Stimulated activated CD8-positive, alpha-beta memory T cell treated with anti-CD3 and anti-CD28 coated beads, Interleukin-15, amount 100 ng/mL, for 1 hour (primary cell): Measurements from ENCODE around the gene ADGRG6.
"Not testable (repeated sequence)": the region's sequence is repeated elsewhere in the genome, so short reads cannot be mapped to it uniquely, and the experiment has no call there.

Source experiments
- DNase-seq: peaks from one replicate; pipeline ENCODE4 v3.0.0-alpha.2; 2020; ENCODE audit warnings: low read depth

The ADGRG6 gene

DNA sequence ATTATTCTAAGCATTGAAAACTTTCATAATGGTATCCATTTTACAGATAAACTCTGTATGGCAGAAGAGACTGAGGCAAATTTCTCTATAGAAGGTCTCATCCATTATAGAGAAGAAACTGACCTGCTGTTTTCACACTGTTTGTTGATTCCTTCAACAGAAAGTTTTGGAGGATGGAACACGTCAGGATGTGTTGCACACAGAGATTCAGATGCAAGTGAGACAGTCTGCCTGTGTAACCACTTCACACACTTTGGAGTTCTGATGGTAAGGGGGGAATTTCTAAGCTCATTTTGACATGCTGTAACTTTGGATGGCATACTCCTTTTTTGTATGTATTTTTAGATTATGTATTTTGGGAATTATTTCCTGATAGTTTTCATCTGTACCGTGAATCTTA lies 109.3 kb downstream of the ADGRG6 start:
- DNase-seq, result no peak

DNA sequence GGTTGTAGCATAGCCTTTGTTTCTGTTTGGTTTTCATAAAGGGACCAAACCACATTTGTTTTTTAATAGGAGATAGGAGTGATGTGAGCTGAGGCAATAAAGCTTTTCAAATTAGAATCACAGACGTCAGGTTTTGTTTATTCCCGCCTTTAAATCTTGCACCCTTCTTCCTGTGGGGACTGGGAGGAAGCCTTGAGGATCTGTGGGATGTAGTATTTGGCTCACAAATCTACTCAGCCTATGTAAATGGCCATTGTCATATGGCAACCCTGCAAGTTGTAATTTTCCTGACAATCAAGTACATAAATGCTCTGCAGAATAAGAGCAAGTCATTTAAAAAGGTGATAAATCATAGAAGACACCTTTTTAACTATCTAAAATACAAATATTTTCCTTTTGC lies 110.4 kb downstream of the ADGRG6 start:
- DNase-seq, result no peak

DNA sequence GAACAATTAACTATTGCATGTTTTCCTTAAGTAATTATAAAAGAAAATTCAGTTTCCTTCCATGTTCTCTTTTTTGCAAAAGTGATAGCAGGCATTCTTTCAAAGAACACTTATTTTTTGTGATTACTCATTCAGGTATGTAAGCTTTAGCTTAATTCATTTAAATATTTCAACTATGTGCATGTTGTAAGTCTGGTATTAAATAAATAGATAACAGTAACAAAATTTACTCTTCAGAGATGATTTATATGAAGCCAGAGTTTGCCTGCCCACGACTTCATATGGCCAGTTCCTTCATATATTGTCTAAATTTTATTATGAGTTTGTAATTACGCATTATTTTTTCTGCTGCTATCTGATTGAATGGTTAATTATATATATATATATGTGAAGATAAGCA lies 110.9 kb downstream of the ADGRG6 start:
- no peak for DNase-seq

DNA sequence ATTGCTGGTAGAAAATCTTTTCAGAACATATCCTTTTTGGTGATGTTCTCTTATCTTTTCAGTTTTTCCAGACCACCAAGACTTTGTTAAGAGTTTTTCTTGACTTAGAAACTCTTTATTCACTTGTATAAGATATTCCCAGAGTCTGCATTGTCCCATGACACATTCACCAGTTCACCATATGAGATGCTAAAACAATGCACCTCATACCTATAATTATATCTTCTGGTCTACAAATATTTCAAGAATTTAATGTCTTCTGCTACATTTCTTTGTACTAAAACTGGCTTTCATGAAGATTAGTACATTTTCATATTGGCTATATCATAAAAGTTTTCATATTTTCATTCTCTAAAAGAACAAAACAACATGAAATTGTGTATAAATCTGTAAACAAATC lies 111.3 kb downstream of the ADGRG6 start:
- DNase-seq, result no peak

DNA sequence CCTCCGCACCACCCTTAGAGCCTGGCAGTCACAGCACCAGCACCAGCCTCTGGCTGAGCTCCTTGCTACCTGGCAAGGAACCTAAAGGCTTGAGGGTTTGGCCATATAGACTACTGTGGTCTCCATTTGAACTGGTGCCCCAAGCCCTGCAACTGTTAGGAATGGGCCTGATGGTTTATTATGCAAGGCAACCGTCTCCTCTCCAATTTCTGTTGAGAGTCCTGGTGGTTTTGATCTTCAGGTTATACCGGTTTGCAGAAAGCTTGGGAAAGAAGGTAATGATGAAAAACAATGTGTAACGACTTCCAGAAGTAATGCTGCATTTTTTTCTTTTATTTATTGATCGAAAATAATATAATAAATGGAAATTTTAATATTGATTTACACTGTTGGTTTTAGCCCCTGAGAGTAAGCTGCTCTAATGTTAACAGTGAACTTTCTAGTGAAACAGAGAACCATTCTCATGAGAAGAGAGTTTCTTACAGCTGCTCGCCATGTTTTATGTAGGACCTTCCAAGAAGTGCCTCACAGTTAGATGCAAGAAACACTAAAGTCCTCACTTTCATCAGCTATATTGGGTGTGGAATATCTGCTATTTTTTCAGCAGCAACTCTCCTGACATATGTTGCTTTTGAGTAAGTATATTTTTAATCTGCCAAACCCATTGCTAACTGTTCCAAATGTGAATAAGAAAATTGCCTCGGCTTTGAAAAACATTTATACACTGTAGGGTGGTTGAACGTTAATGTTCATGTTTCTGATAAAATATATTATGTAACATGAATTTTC lies 112.8 kb downstream of the ADGRG6 start:
- DNase-seq, result no peak

DNA sequence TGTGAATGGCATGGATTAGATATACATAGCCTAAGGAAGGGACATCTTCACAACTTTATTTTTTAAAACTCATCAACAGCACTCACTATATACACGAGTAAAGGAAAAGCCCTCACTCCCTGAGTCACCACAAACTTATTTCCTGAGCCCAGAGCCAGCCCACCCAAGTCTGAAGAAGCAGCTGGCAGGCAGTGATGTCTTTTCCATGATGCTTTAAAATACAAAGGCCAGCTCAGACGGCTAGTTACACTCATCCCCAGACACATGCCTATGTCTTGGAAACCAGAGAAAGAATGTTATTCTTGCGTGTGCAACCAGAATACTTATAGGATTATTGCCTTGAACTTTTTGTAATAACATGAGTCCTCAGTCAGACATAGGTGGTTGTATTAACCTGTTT lies 114.4 kb downstream of the ADGRG6 start:
- DNase-seq, result no peak

DNA sequence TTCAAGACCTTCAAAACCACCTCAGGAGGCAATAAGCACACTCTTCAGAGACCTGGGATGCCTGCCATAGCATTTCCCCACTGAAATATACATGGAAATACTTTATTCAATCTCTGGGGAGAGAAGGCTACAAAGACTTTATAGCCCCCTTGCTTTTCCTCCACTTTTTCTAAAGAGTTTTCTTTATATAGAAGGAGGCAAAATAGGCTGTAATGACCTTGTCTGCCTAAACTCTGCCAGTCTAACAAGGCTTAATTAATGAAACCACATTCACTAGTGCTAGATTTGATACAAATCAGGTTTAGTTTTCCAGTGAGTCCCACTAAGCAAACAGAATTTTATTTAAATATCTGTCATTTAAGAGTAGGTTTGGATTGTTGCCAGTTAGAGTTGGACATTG lies 114.9 kb downstream of the ADGRG6 start:
- DNase-seq, result no peak

DNA sequence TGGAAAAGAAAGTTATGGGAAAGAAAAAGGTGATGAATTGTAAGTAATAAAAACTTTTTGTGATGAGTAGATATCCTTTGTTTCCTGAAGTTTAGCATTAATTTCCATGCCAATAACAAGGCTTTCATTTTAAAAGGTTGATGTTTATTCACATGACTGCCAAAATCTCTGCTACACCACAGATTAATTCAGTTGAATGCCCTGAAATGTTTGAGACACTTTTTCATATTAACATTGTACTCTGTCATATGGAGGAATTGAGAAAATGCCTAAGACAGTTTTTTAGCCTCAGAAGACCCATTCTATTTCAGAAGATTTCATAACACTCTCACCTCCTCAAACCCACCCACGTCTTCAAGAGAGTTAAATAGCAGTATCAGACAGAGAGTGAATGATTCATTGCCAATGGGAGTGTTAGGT lies 115.5 kb downstream of the ADGRG6 start:
- DNase-seq, result no peak

DNA sequence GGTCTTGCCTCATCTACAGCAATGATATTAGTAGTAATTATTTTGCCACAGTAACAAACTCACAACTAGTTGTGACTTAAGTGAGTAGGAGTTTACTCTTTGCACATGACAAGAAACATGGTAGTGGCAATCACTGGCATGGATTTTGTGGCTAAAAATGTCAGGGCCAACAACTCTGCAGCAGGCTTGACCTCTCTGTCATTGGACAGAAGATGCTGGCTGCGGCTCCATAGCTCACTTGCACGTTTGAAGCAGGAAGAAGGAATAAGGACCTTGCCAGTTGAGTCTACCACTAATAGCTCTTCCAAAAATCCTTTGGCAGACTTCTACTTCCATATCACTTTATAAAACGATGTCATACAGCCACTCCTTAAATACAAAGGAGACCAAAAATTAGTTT lies 117.3 kb downstream of the ADGRG6 start:
- no peak for DNase-seq

DNA sequence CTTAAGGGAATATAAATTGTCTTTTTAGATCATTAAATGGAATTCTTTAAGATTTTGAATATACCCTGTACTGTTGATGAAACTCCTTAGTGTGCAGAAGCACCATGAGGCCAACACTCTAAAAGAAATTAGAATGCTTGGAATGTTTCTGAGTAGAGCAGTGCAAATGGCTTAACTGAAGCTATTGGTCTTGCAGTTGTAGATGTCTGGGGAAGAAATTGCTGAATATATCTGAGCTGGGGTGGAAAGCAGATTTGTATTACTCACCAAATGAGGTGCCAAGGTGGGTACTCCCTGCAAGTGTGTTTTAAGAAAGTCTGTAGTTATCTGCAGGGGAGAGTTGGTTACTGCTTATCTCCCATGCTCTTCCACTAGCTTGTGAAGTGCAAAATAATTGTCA lies 119.0 kb downstream of the ADGRG6 start:
- DNase-seq, result no peak

DNA sequence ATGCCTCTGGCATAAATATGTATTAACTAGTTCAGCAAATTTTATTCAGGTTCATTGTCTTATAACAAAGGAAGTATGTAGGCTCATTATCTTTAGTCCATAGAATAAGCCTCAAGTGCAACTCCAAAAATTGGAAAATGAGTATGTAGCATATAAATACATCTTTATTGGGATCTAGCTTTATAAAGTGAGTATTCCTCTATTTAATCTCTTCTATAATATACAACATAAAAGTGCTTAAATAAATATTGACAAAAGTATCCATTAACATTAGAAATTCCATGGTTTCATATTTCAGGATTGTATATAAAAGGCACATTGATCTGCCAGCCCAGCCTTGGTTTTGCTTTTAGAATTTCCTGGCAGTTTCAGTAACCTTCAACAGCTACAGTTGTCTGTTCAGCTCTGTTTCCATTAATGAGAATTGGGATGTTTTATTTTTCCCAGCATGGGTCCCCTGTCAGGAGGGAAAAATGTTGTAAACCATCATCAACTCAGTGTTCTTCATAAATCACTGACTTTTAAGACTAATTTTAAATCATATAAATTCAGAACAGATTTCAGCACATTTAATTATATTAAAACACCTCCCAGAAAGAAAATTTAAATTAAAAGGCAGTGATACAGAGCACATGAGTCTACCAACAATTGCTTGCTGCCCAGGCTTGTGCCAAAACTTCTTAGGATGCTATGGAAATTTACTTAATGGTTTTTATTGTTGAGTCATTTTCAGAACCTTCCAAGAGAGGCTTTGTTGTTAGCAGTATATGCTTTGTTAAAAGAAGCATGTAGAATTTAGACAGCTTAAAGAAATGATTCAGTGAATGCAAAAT lies 119.7 kb downstream of the ADGRG6 start:
- DNase-seq, result no peak

DNA sequence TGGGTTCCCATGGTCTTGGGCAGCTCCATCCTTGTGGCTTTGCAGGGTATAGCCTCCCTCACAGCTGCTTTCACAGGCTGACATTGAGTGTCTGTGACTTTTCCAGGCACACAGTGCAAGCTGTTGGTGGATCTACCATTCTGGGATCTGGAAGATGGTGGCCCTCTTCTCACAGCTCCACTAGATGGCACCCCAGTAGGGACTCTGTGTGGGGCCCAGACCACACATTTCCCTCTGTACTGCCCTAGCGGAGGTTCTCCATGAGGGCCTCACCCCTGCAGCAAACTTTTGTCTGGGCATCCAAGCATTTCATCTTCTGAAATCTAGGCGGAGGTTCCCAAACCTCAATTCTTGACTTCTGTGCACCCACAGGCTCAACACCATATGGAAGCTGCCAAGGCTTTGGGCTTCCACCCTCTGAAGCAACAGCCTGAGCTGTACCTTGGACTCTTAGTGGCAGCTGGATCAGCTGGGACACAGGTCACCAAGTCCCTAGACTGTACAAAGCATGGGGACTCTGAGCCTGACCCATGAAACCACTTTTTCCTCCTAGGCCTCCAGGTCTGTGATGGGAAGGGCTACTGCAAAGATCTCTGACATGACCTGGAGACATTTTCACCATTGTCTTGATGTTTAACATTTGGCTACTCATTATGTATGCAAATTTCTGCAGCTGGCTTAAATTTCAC lies 124.8 kb downstream of the ADGRG6 start:
- DNase-seq, result not testable (repeated sequence)

DNA sequence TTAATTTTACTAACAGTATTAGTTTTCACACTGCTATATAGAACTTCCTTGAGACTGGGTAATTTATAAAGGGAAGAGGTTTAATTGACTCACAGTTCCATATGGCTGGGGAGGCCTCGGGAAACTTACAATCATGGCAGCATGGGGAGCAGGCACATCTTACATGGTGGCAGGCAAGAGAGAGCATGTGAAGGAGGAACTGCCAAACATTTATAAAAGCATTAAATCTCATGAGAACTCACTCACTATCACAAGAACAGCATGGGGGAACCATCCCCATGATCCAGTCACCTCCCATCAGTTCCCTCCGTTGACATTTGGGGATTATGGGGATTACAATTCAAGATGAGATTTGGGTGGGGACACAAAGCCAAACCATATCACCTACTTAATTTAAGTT lies 126.7 kb downstream of the ADGRG6 start:
- DNase-seq, result not testable (repeated sequence)

DNA sequence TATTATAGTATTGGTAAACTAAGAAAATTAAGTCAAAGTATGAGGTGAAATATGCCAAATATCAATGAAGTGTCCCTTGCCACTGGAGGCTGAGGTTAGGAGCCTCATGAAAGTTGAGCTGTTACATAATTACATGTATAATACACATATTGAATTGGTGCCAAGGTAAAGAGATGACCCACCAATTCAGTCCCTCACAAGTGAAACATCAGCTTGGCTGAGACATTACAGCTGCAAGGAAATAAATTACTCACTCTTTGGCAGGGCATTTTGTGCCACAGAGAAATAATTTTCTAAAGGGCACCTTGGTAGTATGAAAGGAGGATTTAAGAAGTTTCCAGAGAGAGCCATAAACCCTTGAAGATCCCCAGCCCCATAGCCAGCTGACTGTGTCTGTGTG lies 127.4 kb downstream of the ADGRG6 start:
- DNase-seq, result no peak

DNA sequence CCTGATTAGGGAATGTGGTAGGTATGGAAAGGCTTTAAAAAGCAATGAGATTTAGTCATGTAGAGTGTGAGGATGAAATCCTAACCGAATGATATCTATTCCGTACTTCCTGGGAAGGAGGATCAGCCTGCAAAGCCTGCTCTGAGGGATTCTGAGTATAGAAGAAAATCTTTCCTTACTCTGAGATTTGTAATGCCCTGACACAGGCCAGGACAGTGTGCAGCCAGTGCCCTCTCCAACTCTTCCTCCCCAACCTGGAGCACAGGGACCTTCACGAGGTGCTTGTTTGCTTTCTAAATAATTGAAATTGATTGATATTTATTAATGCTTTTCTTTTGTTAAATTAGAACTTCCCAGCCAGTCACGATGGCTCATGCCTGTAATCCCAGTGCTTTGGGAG lies 131.6 kb downstream of the ADGRG6 start:
- no peak for DNase-seq

DNA sequence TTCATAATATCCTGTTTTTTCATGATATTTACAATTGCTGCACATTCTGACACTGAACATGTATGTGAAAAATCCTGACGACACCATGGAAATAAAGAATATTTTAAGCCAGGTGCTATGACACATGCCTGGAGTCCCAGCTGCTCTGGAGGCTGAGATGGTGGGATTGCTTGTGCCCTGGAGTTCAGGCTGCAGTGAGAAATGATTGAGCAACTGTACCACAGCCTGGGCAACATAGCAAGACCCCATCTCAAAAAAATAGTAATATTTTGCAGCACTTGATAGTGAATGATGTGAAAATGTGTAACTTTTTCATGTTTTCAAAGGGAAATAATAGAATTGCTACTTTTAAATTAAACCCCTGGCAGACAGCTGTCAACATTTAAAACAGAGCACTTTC lies 137.1 kb downstream of the ADGRG6 start:
- no peak for DNase-seq

DNA sequence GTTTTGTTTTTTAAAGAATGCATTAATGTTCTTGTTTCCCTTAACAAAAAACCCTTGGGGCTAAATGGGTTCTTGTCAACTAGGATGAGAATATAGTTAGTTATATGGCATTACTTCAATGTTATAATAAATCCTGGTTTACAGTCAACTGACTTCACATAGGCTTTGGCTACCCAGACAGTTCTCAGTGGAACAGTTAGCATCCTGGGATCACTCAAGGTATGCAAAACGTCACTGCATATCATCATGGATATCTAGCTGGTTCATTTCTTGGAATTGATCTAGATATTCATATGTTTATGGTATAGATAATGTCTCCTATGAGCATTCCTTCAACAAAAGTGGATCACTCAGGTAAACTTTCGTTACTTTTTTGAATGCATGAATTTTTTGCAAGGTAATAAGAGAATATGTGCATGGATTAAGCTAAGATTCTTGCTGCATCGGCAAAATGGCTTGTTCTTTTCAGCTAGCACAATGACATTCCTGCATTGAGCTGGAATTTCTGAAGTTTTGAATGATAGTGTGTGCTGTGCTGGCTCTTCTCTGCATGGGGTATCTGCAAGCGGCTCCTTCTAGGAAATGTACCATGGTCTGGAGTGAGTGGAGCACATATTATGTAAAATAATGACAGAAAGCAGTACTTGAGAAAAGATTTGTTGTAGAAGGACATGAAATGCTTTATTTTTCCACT lies 138.9 kb downstream of the ADGRG6 start:
- DNase-seq, result no peak

DNA sequence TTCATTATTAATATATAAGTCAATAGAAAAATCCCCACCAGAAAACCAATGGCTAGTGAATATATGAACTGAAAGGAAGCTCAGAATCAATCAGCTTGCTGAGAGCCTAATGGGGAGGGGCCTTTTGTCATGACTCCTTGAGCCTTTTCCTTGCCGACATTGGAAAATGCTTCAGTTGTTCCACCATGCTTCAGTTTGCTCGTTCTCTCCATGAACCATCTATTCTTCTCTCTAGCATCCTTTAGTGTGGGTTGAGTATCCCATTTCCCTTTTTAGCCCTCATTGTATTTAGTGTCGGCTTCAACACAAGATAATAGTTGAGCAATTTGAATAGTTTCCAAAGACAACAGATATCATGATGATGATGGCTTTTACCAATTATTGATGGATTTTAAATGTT lies 139.9 kb downstream of the ADGRG6 start:
- no peak for DNase-seq

DNA sequence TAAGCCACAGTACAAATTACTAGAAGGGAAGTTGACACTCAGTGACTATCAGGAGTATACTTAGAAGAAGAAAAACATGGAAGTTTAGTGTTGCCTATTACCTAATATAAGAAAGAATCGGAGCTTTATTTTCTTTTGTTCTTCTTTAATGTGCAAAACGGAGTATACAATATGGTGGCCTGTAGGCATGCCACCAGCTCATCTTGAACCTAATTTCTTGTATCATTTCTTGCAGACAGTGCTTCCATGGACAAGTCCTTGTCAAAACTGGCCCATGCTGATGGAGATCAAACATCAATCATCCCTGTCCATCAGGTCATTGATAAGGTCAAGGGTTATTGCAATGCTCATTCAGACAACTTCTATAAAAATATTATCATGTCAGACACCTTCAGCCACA lies 141.3 kb downstream of the ADGRG6 start:
- DNase-seq, result no peak

DNA sequence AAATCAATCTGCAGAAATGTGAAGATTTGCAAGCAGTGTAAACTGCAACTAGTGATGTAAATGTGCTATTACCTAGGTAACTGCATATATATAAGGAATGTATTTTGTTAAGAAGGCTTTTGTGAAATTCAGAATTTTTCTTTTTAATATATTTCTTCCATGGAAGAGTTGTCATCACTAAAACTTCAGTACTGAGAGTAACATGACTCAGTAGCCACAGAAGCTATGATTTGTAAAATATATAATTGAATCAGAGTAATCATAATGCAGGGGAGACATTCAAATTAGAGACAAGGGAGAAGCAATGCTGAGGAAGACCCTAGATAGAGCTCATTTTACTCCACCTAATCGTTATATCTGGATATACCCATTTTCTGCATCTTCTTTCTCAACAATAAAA lies 141.7 kb downstream of the ADGRG6 start:
- DNase-seq, result no peak

DNA sequence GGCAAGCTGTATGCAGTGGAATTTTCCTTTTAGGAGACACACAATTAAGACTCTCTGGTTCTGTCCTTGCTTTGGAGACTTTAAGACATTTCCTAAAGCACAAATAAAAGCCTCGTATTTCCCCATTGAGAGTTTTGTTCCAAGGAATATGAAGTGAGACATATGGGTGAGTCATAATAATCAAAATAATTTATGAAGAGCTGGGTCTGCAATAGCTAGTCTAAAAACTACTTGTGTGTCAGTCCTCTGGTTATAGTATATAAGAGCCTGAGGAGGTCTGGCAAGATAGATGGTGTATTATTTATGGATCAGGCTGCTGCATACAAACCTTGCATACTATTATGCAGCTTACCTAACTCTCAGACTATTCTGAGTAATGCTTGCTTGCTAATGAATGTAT lies 142.6 kb downstream of the ADGRG6 start:
- DNase-seq, result no peak

DNA sequence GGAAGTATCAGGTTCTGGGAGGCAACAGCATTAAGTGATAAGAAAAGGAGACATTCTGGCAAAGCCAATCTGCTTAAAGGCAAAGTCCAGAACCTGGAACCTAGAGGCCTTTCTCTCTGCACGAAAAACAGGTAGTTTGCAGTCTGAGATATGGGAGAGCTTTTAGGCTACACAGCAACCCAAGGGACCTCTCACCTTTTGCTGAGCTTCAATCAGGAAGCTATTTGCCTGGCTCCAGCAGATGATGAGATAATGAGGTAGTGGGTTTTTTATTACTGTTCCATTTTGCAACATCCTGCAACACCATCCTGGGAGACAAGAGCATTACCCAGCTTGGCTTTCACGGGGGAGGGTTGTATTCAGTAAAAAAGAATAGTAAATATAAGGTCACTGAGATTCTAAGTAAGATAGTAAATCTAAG lies 143.1 kb downstream of the ADGRG6 start:
- no peak for DNase-seq
